Activated effector memory CD4-positive, alpha-beta T cell treated with anti-CD3 and anti-CD28 coated beads, Interleukin-2, amount 50 U/mL, for 16 hours (primary cell): Measurements from ENCODE around the gene RASA1.

Source experiments
- DNase-seq: peaks from one replicate; pipeline ENCODE4 v3.0.0-alpha.2; 2020

The RASA1 gene

GRCh38 chr5:87361536-87362213, 94.0 kb downstream of the RASA1 start:
- no peak for DNase-seq

GRCh38 chr5:87367243-87367642, 99.6 kb downstream of the RASA1 start:
- DNase-seq: no peak

- no peak for DNase-seq
Observed at GRCh38 chr5:87368601-87369000, 100.9 kb downstream of the RASA1 start.

- no peak for DNase-seq
Observed at GRCh38 chr5:87369431-87369830, 101.7 kb downstream of the RASA1 start.

- no peak for DNase-seq
Observed at GRCh38 chr5:87372705-87373104, 105.0 kb downstream of the RASA1 start.

GRCh38 chr5:87382224-87382623, 114.5 kb downstream of the RASA1 start:
- no peak for DNase-seq

- no peak for DNase-seq
Observed at GRCh38 chr5:87383216-87383615, 115.5 kb downstream of the RASA1 start.

- DNase-seq: no peak
Observed at GRCh38 chr5:87385802-87386201, 118.1 kb downstream of the RASA1 start.

GRCh38 chr5:87388129-87388528, 120.4 kb downstream of the RASA1 start:
- no peak for DNase-seq

- no peak for DNase-seq
Observed at GRCh38 chr5:87389296-87390034, 121.8 kb downstream of the RASA1 start.

- no peak for DNase-seq
Observed at GRCh38 chr5:87390075-87390474, 122.4 kb downstream of the RASA1 start.

- DNase-seq: no peak
Observed at GRCh38 chr5:87390576-87391199, 123.0 kb downstream of the RASA1 start.

GRCh38 chr5:87392170-87392569, 124.5 kb downstream of the RASA1 start:
- DNase-seq: no peak

- DNase-seq: no peak
Observed at GRCh38 chr5:87392801-87393200, 125.1 kb downstream of the RASA1 start.

- no peak for DNase-seq
Observed at GRCh38 chr5:87393331-87393730, 125.6 kb downstream of the RASA1 start.

- no peak for DNase-seq
Observed at GRCh38 chr5:87394411-87395165, 126.9 kb downstream of the RASA1 start.

GRCh38 chr5:87398981-87399614, 131.4 kb downstream of the RASA1 start:
- no peak for DNase-seq

GRCh38 chr5:87399720-87400119, 132.0 kb downstream of the RASA1 start:
- no peak for DNase-seq

- DNase-seq: no peak
Observed at GRCh38 chr5:87400305-87400899, 132.7 kb downstream of the RASA1 start.

GRCh38 chr5:87401626-87402025, 133.9 kb downstream of the RASA1 start:
- no peak for DNase-seq

GRCh38 chr5:87403409-87403808, 135.7 kb downstream of the RASA1 start:
- DNase-seq: no peak

- no peak for DNase-seq
Observed at GRCh38 chr5:87403899-87404298, 136.2 kb downstream of the RASA1 start.
